K562 (cell line): ENCODE results near the gene HECA. TPM values are rescaled to one million over a fixed set of nuclear protein-coding genes. Genes with fewer than 3 reads are reported as not detected.

Source experiments
- ATAC-seq: fragments of 200-7000 bp; cut with Tn5 transposase; 3 replicates; pipeline ENCODE4 v1.9.1; 2020; ENCODE audit warnings: moderate library complexity
- Bru-seq: library from RNA; stranded (reverse); fragments of 400-500 nt; gene quantifications from one replicate; lab custom pipeline; 2021; lab: Mats Ljungman, UMichigan
- BruChase-seq, 2 experiments: library from RNA; stranded (reverse); fragments of 400-500 nt; gene quantifications; one replicate each; lab custom pipeline; 2021; lab: Mats Ljungman, UMichigan
- BruUV-seq: library from RNA; stranded (reverse); fragments of 400-500 nt; replicated peaks from 2 replicates; lab custom pipeline; 2021; lab: Mats Ljungman, UMichigan
- CTCF ChIA-PET: fragments of 300-600 bp; formaldehyde crosslinking; extraction: SDS; loops from one replicate; lab custom pipeline; 2021; ENCODE audit warnings: low intra/inter-chr PET ratio; lab: Yijun Ruan, JAX
- POLR2A ChIA-PET: fragments of 300-600, 350-650 bp; sonication (Branson Sonifier 250); formaldehyde crosslinking; extraction: SDS; loops from one replicate; lab custom pipeline; 2021; ENCODE audit warnings: antibody characterized with exemption, inconsistent platforms; lab: Yijun Ruan, JAX
- DNase-seq, 4 experiments: peaks; one replicate each; pipeline versions ENCODE4 v3.0.0 to v3.0.0-alpha.2; 2011 to 2018; ENCODE audit warnings: low spot score in 3 of 4, mixed read lengths in 3 of 4; ENCODE audit errors: extremely low read depth in 1 of 4
- FAIRE-seq: peaks from 2 replicates; lab custom pipeline; 2011; peaks lifted over from hg19 to GRCh38; lab: Jason Lieb, UNC
- H2AFZ ChIP-seq: 2 replicates; pipeline ENCODE4 v1.6.0; 2011; ENCODE audit warnings: low read depth, low read length, control low read depth, inconsistent platforms
- H3K27ac ChIP-seq: fragments of 200-600 bp; 3 replicates; pipeline ENCODE4 v1.8.0; 2011; ENCODE audit warnings: low read depth, mild to moderate bottlenecking, control low read depth, inconsistent platforms, low read length, moderate library complexity, mixed read lengths; ENCODE audit errors: extremely low read depth
- H3K27me3 ChIP-seq, 2 experiments: fragments of 300-600 bp in 1 of 2; 2 replicates in 1 of 2; 3 replicates in 1 of 2; pipeline versions ENCODE4 v1.6.0 to v1.8.0; 2011; ENCODE audit warnings: inconsistent platforms in 2 of 2, low read length in 2 of 2, mild to moderate bottlenecking in 1 of 2, mixed read lengths in 1 of 2, moderate library complexity in 1 of 2; ENCODE audit not compliant: control insufficient read depth in 2 of 2, insufficient read depth in 2 of 2
- H3K36me3 ChIP-seq: fragments of 300-600 bp; 3 replicates; pipeline ENCODE4 v1.8.0; 2011; ENCODE audit warnings: mild to moderate bottlenecking, low read length, inconsistent platforms; ENCODE audit not compliant: control insufficient read depth, insufficient read depth
- H3K4me1 ChIP-seq, 2 experiments: fragments of 200-600 bp in 1 of 2; replicated peaks in 1 of 2; 2 replicates in 1 of 2; 3 replicates in 1 of 2; pipeline versions ENCODE4 v1.5.1 to v1.8.0; 2011; ENCODE audit warnings: inconsistent platforms in 2 of 2, low read length in 2 of 2, mild to moderate bottlenecking in 1 of 2, mixed read lengths in 1 of 2, moderate library complexity in 1 of 2; ENCODE audit not compliant: control insufficient read depth in 2 of 2, insufficient read depth in 2 of 2
- H3K4me2 ChIP-seq: 2 replicates; pipeline ENCODE4 v1.6.1; 2011; ENCODE audit warnings: low read length, control low read depth, inconsistent platforms, mixed read lengths; ENCODE audit not compliant: insufficient read depth
- H3K4me3 ChIP-seq: fragments of 200-600 bp; sonication (generic), shearing (Covaris generic); 2 replicates; pipeline ENCODE4 v1.5.1; 2016; ENCODE audit warnings: control low read depth, inconsistent platforms
- H3K79me2 ChIP-seq: fragments of 200-600 bp; 3 replicates; pipeline ENCODE4 v1.8.0; 2011; ENCODE audit warnings: low read length, inconsistent platforms; ENCODE audit not compliant: control insufficient read depth, insufficient read depth
- H3K9ac ChIP-seq, 2 experiments: 2 replicates each; pipeline versions ENCODE4 v1.6.0 to v1.6.1; 2011; ENCODE audit warnings: low read depth in 2 of 2, low read length in 2 of 2, control low read depth in 1 of 2, inconsistent platforms in 1 of 2, mild to moderate bottlenecking in 1 of 2, mixed read lengths in 1 of 2; ENCODE audit not compliant: insufficient read depth in 1 of 2
- H3K9me1 ChIP-seq: one replicate; pipeline ENCODE4 v1.6.0; 2011; ENCODE audit warnings: inconsistent platforms, mild to moderate bottlenecking, low read length, moderate library complexity; ENCODE audit not compliant: control insufficient read depth, insufficient read depth
- H3K9me3 ChIP-seq: replicated peaks from 2 replicates; pipeline ENCODE4 v1.5.1; 2011; ENCODE audit warnings: low read depth, low read length, inconsistent platforms; ENCODE audit not compliant: control insufficient read depth, insufficient read depth
- H4K20me1 ChIP-seq: replicated peaks from 2 replicates; pipeline ENCODE4 v1.6.1; 2011; ENCODE audit warnings: low read length, inconsistent platforms, mixed read lengths; ENCODE audit not compliant: control insufficient read depth, insufficient read depth
- MYC ChIP-seq, 2 experiments: fragments of 250-450 bp in 1 of 2; sonication (Bioruptor Pico) in 1 of 2; IDR thresholded peaks; 2 replicates each; pipeline versions ENCODE4 v1.5.1 to v1.6.1; 2012 to 2021; ENCODE audit warnings: low read depth in 2 of 2, borderline replicate concordance in 1 of 2, improper control_type of control experiment in 1 of 2, low read length in 1 of 2, mild to moderate bottlenecking in 1 of 2, moderate library complexity in 1 of 2
- NR4A1 ChIP-seq, 2 experiments: fragments of 250-450 bp in 1 of 2; fragments of 450-650 bp in 1 of 2; sonication (Bioruptor Pico) in 1 of 2; IDR thresholded peaks; 2 replicates each; pipeline versions ENCODE4 v1.4.0 to v1.6.1; 2016 to 2020; ENCODE audit warnings: mild to moderate bottlenecking in 2 of 2, missing compliant biosample characterization in 1 of 2, missing genetic modification characterization in 1 of 2, moderate library complexity in 1 of 2
- RBFOX2 ChIP-seq: fragments of 200-400 bp; formaldehyde crosslinking; IDR thresholded peaks from 2 replicates; pipeline ENCODE4 v1.6.1; 2017; ENCODE audit warnings: low read depth, mild to moderate bottlenecking, low read length, moderate library complexity
- ZNF584 ChIP-seq: fragments of 200-800 bp; sonication (Bioruptor generic); IDR thresholded peaks from 2 replicates; pipeline ENCODE4 v1.6.1; 2016; ENCODE audit warnings: low read depth, mild to moderate bottlenecking, missing genetic modification characterization, missing compliant biosample characterization
- WGBS: fragments of 100-300 bp; shearing (Covaris generic); methylation state at CpG from one replicate; pipeline ENCODE4 v1.1.6; 2016; ENCODE audit warnings: low coverage, mixed read lengths; ENCODE audit not compliant: insufficient coverage; ENCODE audit errors: missing lambda C conversion rate; 5-methylcytosine and 5-hydroxymethylcytosine counted together
- in situ Hi-C: fragments of 300-500 bp; cut with MboI; formaldehyde crosslinking; loops from 4 replicates; pipeline ENCODE4 v1.15.0; 2018; ENCODE audit warnings: inconsistent platforms, mixed read lengths
- intact Hi-C: fragments of 100-400 bp; cut with micrococcal nuclease; formaldehyde crosslinking; loops from 2 replicates; pipeline ENCODE4 v1.14.2; 2022
- long read RNA-seq, 3 experiments: library from polyadenylated mRNA in 2 of 3; library from RNA in 1 of 3; unstranded in 2 of 3; stranded (forward) in 1 of 3; transcript quantifications; one replicate each; pipeline ENCODE4 v2.0.0, GENCODE V29; 2019 to 2022
- polyA minus RNA-seq, 3 experiments: library from RNA; depleted of rRNA, polyadenylated mRNA; stranded (reverse); fragments of >200 nt; gene quantifications; 2 replicates each; pipeline ENCODE4 v1.2.3, GENCODE V29; 2011
- polyA plus RNA-seq, 8 experiments: library from polyadenylated mRNA; depleted of rRNA in 4 of 8; stranded (reverse) in 5 of 8; unstranded in 3 of 8; fragments of >200 nt; fragmentation: Nextera tagmentation in 2 of 8; fragmentation: Illumina TruSeq in 1 of 8; extraction: Ambion mirVana in 2 of 8; extraction: Trizol in 1 of 8; gene quantifications; 2 replicates each; pipeline versions ENCODE4 v1.2.1 to v1.2.3, GENCODE V29; 2011 to 2014; ENCODE audit warnings: inconsistent platforms in 1 of 8, missing spikeins in 1 of 8
- total RNA-seq, 7 experiments: library from RNA; depleted of rRNA in 6 of 7; stranded (reverse); fragments of >200 nt in 6 of 7; fragmentation: Illumina TruSeq in 2 of 7; extraction: Trizol in 2 of 7; gene quantifications; 2 replicates each; pipeline versions ENCODE4 v1.2.1 to v1.2.3, GENCODE V29; 2011 to 2021; ENCODE audit warnings: low replicate concordance in 1 of 7
- TF ChIP-seq, protein P1 (sequence below): sonication (generic); formaldehyde crosslinking; IDR thresholded peaks from 2 replicates; pipeline ENCODE4 v1.8.1; 2023; ENCODE audit warnings: mild to moderate bottlenecking, missing genetic modification reagents
- TF ChIP-seq, protein P2 (sequence below): fragments of 450-650 bp; IDR thresholded peaks from 2 replicates; pipeline ENCODE4 v1.6.1; 2016; ENCODE audit warnings: borderline replicate concordance

HECA gene, protein sequence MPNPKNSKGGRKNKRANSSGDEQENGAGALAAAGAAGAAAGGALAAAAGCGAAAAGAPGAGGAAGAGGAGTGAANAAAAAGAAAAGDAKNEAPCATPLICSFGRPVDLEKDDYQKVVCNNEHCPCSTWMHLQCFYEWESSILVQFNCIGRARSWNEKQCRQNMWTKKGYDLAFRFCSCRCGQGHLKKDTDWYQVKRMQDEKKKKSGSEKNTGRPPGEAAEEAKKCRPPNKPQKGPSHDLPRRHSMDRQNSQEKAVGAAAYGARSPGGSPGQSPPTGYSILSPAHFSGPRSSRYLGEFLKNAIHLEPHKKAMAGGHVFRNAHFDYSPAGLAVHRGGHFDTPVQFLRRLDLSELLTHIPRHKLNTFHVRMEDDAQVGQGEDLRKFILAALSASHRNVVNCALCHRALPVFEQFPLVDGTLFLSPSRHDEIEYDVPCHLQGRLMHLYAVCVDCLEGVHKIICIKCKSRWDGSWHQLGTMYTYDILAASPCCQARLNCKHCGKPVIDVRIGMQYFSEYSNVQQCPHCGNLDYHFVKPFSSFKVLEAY
- 0.62 and 1.7 TPM in 2 replicates for total RNA-seq (2011; cell fraction: chromatin; rRNA removed; ENCODE audit: low replicate concordance)
- 0.92 and 1.0 TPM in 2 replicates for total RNA-seq (2011; cell fraction: nucleolus; rRNA removed)
- 1.0 and 1.6 TPM in 2 replicates for total RNA-seq (2011; cell fraction: nucleoplasm; rRNA removed)
- total RNA-seq (2014; rRNA removed) = 1.8 TPM in 2 replicates
- 1.2 and 1.5 TPM in 2 replicates for total RNA-seq (2014; rRNA removed; fragmentation: Illumina TruSeq; extraction: Trizol)
- 0.57 and 0.83 TPM in 2 replicates for total RNA-seq (2015; rRNA removed; fragmentation: Illumina TruSeq; extraction: Trizol)
- 1.6 and 2.3 TPM in 2 replicates for total RNA-seq (2021)
- 1.6 and 1.7 TPM in 2 replicates for polyA plus RNA-seq (2011; rRNA removed)
- polyA plus RNA-seq (2011; cell fraction: cytosol; rRNA removed) = 0.64 and 1.0 TPM in 2 replicates
- polyA plus RNA-seq (2011; cell fraction: nucleus; rRNA removed) = 0.67 and 0.70 TPM in 2 replicates
- 0.76 and 2.3 TPM in 2 replicates for polyA plus RNA-seq (2012)
- 1.1 and 1.7 TPM in 2 replicates for polyA plus RNA-seq (2014; fragmentation: Illumina TruSeq; extraction: Trizol)
- under 1 TPM; 0.31 to 0.58 TPM for polyA plus RNA-seq (2014; fragmentation: Nextera tagmentation; extraction: Ambion mirVana)
- polyA plus RNA-seq (2014; rRNA removed) = 0.77 and 1.1 TPM in 2 replicates
- polyA minus RNA-seq (2011; rRNA and poly(A)+ RNA removed) = 3.1 and 3.2 TPM in 2 replicates
- polyA minus RNA-seq (2011; cell fraction: cytosol; rRNA and poly(A)+ RNA removed) = 1.3 and 1.9 TPM in 2 replicates
- polyA minus RNA-seq (2011; cell fraction: nucleus; rRNA and poly(A)+ RNA removed) = 0.94 and 1.6 TPM in 2 replicates
- Bru-seq, nascent RNA = percentile 50 among the genes with signal in this experiment
- BruChase-seq, experiment 1, labeled RNA remaining after a 2-hour chase = percentile 53 among the genes with signal in this experiment
- percentile 56 among the genes with signal in this experiment for BruChase-seq, experiment 2, labeled RNA remaining after a 6-hour chase
- long read RNA-seq, experiment 1, full-length matches to known transcripts = 1 of 5 reads
- long read RNA-seq, experiment 1, partial matches to known transcripts = 4 of 5 reads
- long read RNA-seq, experiment 1, other reads (novel, unspliced or antisense) = 0 of 5 reads
- long read RNA-seq, experiment 2, partial matches to known transcripts = 0 of 2 reads
- long read RNA-seq, experiment 2, other reads (novel, unspliced or antisense) = 2 of 2 reads
- long read RNA-seq, experiment 3 = 0 reads

DNA sequence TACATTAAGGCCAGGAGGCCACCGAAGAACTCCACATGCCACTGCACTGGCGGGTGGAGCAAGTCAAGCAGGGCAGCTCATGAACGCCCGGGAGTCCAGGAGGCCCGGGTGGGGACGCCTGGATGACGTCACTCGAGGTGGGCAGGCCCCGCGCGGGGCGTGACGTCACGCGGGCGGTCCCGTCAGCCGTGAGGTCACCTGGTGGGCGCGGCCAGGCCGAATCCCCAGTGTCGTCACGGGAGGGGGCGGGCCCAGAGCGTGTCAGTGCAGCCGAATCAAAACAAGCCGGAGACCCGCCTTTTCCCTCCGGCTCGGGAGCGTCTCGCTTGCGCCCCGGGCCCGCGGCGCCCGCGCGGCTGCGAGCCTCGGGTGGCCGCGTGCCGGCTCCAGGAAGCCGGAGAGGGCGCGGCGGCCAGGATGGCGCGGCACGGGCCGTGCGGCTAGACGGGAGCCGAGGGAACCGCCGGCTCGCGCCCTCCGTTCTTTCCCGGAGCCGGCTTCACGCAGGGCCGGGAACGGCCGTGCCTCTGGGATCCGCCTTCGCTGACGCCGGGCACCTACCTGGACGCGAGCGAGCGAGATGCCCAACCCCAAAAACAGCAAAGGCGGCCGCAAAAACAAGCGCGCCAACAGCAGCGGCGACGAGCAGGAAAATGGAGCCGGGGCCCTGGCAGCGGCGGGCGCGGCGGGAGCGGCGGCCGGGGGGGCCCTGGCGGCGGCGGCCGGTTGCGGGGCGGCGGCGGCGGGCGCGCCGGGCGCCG lies at the start of gene HECA:
Gene HECA (plus strand): TSS at position 264 of the 761 bp plus-strand sequence. CDS start 317 bp downstream, at position 581.
- DNase-seq (peak; percentile 94 to 100 (median 97)), ATAC-seq (peak; percentile 96), FAIRE-seq (peak; percentile 82)
- Histone ChIP-seq H3K4me3 (peak within 1 kb of the TSS; percentile 61), H3K36me3 (no peaks in the 10 kb centered on the region), H3K9me3 (no peaks in the 10 kb centered on the region), H4K20me1 (peaks cover 3% of the 10 kb centered on the region; the same call in 1 of the 2 replicates), H2AFZ (peak within 1 kb of the TSS; percentile 93), H3K27me3 (peaks cover 4 to 13% of the 10 kb centered on the region in 2 experiments; a peak in 4 of 5 replicates), H3K4me1 (peaks cover 0 to 14% of the 10 kb centered on the region in 2 experiments; a peak in 3 of 5 replicates), H3K79me2 (no peaks in the 10 kb centered on the region), H3K9ac (peak within 1 kb of the TSS; percentile 57 to 94; a peak in 3 of 4 replicates), H3K4me2 (peak within 1 kb of the TSS; percentile 71), H3K9me1 (no peaks in the 10 kb centered on the region), H3K27ac (peak within 1 kb of the TSS; percentile 44; the same call in 1 of the 3 replicates)
- intact Hi-C loops = no loop called here
- CTCF ChIA-PET = no interaction called here
- WGBS = 2% methylated on average over 79 of the region's 105 CpGs
- BruUV-seq = no TSS peak
- in situ Hi-C loops = no loop called here
- POLR2A ChIA-PET = interaction anchor here (0.6 to 0.8 kb wide), 3 partner anchors 9 to 1457 kb away, joined by 3 to 4 read pairs (median 3); no protein-coding TSS in a partner anchor
- TF ChIP-seq, protein P1, sequence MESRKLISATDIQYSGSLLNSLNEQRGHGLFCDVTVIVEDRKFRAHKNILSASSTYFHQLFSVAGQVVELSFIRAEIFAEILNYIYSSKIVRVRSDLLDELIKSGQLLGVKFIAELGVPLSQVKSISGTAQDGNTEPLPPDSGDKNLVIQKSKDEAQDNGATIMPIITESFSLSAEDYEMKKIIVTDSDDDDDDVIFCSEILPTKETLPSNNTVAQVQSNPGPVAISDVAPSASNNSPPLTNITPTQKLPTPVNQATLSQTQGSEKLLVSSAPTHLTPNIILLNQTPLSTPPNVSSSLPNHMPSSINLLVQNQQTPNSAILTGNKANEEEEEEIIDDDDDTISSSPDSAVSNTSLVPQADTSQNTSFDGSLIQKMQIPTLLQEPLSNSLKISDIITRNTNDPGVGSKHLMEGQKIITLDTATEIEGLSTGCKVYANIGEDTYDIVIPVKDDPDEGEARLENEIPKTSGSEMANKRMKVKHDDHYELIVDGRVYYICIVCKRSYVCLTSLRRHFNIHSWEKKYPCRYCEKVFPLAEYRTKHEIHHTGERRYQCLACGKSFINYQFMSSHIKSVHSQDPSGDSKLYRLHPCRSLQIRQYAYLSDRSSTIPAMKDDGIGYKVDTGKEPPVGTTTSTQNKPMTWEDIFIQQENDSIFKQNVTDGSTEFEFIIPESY (CRISPR knock-in tag) = peak; percentile 14; the same call in 1 of the 2 replicates
- TF ChIP-seq, protein P2, sequence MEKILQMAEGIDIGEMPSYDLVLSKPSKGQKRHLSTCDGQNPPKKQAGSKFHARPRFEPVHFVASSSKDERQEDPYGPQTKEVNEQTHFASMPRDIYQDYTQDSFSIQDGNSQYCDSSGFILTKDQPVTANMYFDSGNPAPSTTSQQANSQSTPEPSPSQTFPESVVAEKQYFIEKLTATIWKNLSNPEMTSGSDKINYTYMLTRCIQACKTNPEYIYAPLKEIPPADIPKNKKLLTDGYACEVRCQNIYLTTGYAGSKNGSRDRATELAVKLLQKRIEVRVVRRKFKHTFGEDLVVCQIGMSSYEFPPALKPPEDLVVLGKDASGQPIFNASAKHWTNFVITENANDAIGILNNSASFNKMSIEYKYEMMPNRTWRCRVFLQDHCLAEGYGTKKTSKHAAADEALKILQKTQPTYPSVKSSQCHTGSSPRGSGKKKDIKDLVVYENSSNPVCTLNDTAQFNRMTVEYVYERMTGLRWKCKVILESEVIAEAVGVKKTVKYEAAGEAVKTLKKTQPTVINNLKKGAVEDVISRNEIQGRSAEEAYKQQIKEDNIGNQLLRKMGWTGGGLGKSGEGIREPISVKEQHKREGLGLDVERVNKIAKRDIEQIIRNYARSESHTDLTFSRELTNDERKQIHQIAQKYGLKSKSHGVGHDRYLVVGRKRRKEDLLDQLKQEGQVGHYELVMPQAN = no peak
- TF ChIP-seq RBFOX2 (peak; percentile 74), ZNF584 (CRISPR knock-in tag) (peak; percentile 55; the same call in 1 of the 2 replicates), MYC (IDR thresholded peaks at IDR 0.05; ENCODE audit: low read depth, low read length) (peak; percentile 31; the same call in 1 of the 2 replicates), MYC (CRISPR knock-in tag; IDR thresholded peaks at IDR 0.05; ENCODE audit: borderline replicate concordance, low read depth) (no peak), NR4A1 (CRISPR knock-in tag; IDR thresholded peaks at IDR 0.05) (0 out of 2 replicates have a peak, but pooled peaks have one; percentile 39), NR4A1 (tag; IDR thresholded peaks at IDR 0.05) (no peak)
